IMR-90 (cell line): Measurements from ENCODE around the gene PLA2G1B. TPM values are rescaled to one million over a fixed set of nuclear protein-coding genes. Genes with fewer than 3 reads are reported as not detected.
"Not testable (repeated sequence)": the region's sequence is repeated elsewhere in the genome, so short reads cannot be mapped to it uniquely, and the experiment has no call there.

Source experiments
- ATAC-seq: fragments of 200-7000 bp; cut with Tn5 transposase; 2 replicates; pipeline ENCODE4 v1.9.1; 2020; ENCODE audit warnings: low read depth, mild to moderate bottlenecking, moderate library complexity
- BruUV-seq: library from RNA; stranded (reverse); fragments of 400-500 nt; replicated peaks from 2 replicates; lab custom pipeline; 2021; lab: Mats Ljungman, UMichigan
- CTCF ChIA-PET: fragments of 300-600 bp; formaldehyde crosslinking; extraction: SDS; loops from one replicate; lab custom pipeline; 2021; ENCODE audit warnings: antibody characterized with exemption; lab: Yijun Ruan, JAX
- POLR2A ChIA-PET: fragments of 300-600 bp; sonication (Branson Sonifier 250); formaldehyde crosslinking; loops from one replicate; lab custom pipeline; 2022; ENCODE audit warnings: antibody characterized with exemption; ENCODE audit not compliant: unreplicated experiment; lab: Charles Lee
- DNase-seq: peaks from one replicate; pipeline ENCODE4 v3.0.0; 2013
- H2AFZ ChIP-seq: replicated peaks from 2 replicates; pipeline ENCODE3; 2013; ENCODE audit warnings: low read length, mild to moderate bottlenecking; ENCODE audit not compliant: poor library complexity
- H2AK5ac ChIP-seq: 2 replicates; pipeline ENCODE4 v1.6.1; 2013; ENCODE audit warnings: low read depth, low read length, inconsistent platforms
- H2AK9ac ChIP-seq: replicated peaks from 2 replicates; pipeline ENCODE3; 2013; ENCODE audit warnings: mild to moderate bottlenecking, low read depth, low read length, moderate library complexity; ENCODE audit not compliant: poor library complexity
- H2BK120ac ChIP-seq: 2 replicates; pipeline ENCODE4 v1.6.1; 2013; ENCODE audit warnings: low read depth, low read length, inconsistent platforms
- H2BK15ac ChIP-seq: 3 replicates; pipeline ENCODE4 v1.6.1; 2013; ENCODE audit warnings: low read depth, low read length, inconsistent platforms
- H2BK20ac ChIP-seq: 2 replicates; pipeline ENCODE4 v1.6.1; 2013; ENCODE audit warnings: low read depth, mild to moderate bottlenecking, inconsistent platforms, low read length, moderate library complexity
- H2BK5ac ChIP-seq: 2 replicates; pipeline ENCODE4 v1.6.1; 2013; ENCODE audit warnings: mild to moderate bottlenecking, low read depth, low read length, inconsistent platforms; ENCODE audit not compliant: poor library complexity, severe bottlenecking
- H3K14ac ChIP-seq: replicated peaks from 2 replicates; pipeline ENCODE4 v1.6.1; 2013; ENCODE audit warnings: low read depth, low read length, inconsistent platforms
- H3K18ac ChIP-seq: 2 replicates; pipeline ENCODE4 v1.6.1; 2013; ENCODE audit warnings: low read depth, low read length, control low read depth
- H3K23ac ChIP-seq: 2 replicates; pipeline ENCODE4 v1.6.1; 2013; ENCODE audit warnings: low read depth, low read length, inconsistent platforms
- H3K27ac ChIP-seq: 2 replicates; pipeline ENCODE4 v1.5.1; 2013; ENCODE audit warnings: mild to moderate bottlenecking, control low read depth, low read length; ENCODE audit not compliant: insufficient read depth
- H3K27me3 ChIP-seq: 2 replicates; pipeline ENCODE4 v1.6.1; 2013; ENCODE audit warnings: low read length; ENCODE audit not compliant: control insufficient read depth, insufficient read depth
- H3K36me3 ChIP-seq: 2 replicates; pipeline ENCODE4 v1.6.1; 2013; ENCODE audit warnings: low read length, mixed read lengths; ENCODE audit not compliant: control insufficient read depth, insufficient read depth
- H3K4ac ChIP-seq: 2 replicates; pipeline ENCODE4 v1.6.1; 2013; ENCODE audit warnings: low read depth, low read length, inconsistent platforms
- H3K4me1 ChIP-seq: 2 replicates; pipeline ENCODE4 v1.6.1; 2013; ENCODE audit warnings: low read length, mixed read lengths; ENCODE audit not compliant: control insufficient read depth, insufficient read depth
- H3K4me2 ChIP-seq: 2 replicates; pipeline ENCODE4 v1.6.1; 2013; ENCODE audit warnings: low read depth, mild to moderate bottlenecking, control low read depth, low read length, moderate library complexity
- H3K4me3 ChIP-seq: 2 replicates; pipeline ENCODE4 v1.5.1; 2013; ENCODE audit warnings: low read depth, mild to moderate bottlenecking, control low read depth, low read length, moderate library complexity; ENCODE audit not compliant: insufficient read depth
- H3K56ac ChIP-seq: 2 replicates; pipeline ENCODE4 v1.6.1; 2013; ENCODE audit warnings: low read length, inconsistent platforms; ENCODE audit not compliant: insufficient read depth; ENCODE audit errors: extremely low read depth
- H3K79me1 ChIP-seq, 2 experiments: 2 replicates each; pipeline ENCODE4 v1.6.1; 2013; ENCODE audit warnings: low read length in 2 of 2, inconsistent platforms in 1 of 2, low read depth in 1 of 2
- H3K9ac ChIP-seq: 2 replicates; pipeline ENCODE4 v1.6.1; 2013; ENCODE audit warnings: low read depth, low read length, control low read depth
- H3K9me1 ChIP-seq: 2 replicates; pipeline ENCODE4 v1.6.1; 2013; ENCODE audit warnings: low read length, inconsistent platforms; ENCODE audit not compliant: insufficient read depth
- H3K9me3 ChIP-seq: 2 replicates; pipeline ENCODE4 v1.6.1; 2013; ENCODE audit warnings: low read length; ENCODE audit not compliant: control insufficient read depth, insufficient read depth
- H4K20me1 ChIP-seq: 2 replicates; pipeline ENCODE4 v1.6.1; 2013; ENCODE audit warnings: low read length, inconsistent platforms; ENCODE audit not compliant: insufficient read depth
- H4K5ac ChIP-seq: 2 replicates; pipeline ENCODE4 v1.6.1; 2013; ENCODE audit warnings: mild to moderate bottlenecking, low read depth, low read length, control low read depth
- H4K8ac ChIP-seq, 2 experiments: 2 replicates each; pipeline ENCODE4 v1.6.1; 2013; ENCODE audit warnings: low read depth in 2 of 2, low read length in 2 of 2, control low read depth in 1 of 2, inconsistent platforms in 1 of 2
- H4K91ac ChIP-seq: 2 replicates; pipeline ENCODE4 v1.6.1; 2013; ENCODE audit warnings: low read depth, low read length, inconsistent platforms; ENCODE audit not compliant: insufficient read depth
- WGBS, 2 experiments: methylation state at CpG; one replicate each; pipeline versions ENCODE4 v1.1.5 to v1.1.7; 2013; ENCODE audit warnings: missing lambda C conversion rate in 2 of 2; ENCODE audit not compliant: insufficient read length in 1 of 2; ENCODE audit errors: extremely low coverage in 2 of 2; 5-methylcytosine and 5-hydroxymethylcytosine counted together
- dilution Hi-C: fragments of 300-500 bp; cut with HindIII; formaldehyde crosslinking; loops from one replicate; pipeline ENCODE4 v1.14.3; 2018; ENCODE audit warnings: low sequenced_read_pairs; ENCODE audit not compliant: unreplicated experiment
- in situ Hi-C: fragments of 300-500 bp; cut with MboI; formaldehyde crosslinking; loops from 3 replicates; pipeline ENCODE4 v1.14.3; 2019; ENCODE audit warnings: low sequenced_read_pairs, inconsistent platforms, mixed read lengths
- intact Hi-C: fragments of 100-400 bp; cut with micrococcal nuclease; formaldehyde crosslinking; loops from 2 replicates; pipeline ENCODE4 v1.10.0; 2022
- polyA plus RNA-seq, 3 experiments: library from polyadenylated mRNA; depleted of rRNA; stranded (reverse); fragments of >200 nt; gene quantifications; 2 replicates each; pipeline ENCODE4 v1.2.3, GENCODE V29; 2012; ENCODE audit warnings: low replicate concordance in 1 of 3
- total RNA-seq: library from RNA; depleted of rRNA; stranded (reverse); fragments of >200 nt; gene quantifications from 2 replicates; pipeline ENCODE4 v1.2.3, GENCODE V29; 2012

Gene PLA2G1B
- total and polyA plus RNA-seq, 2 of the 4 experiments (the other 2 are of a cell fraction), result not detected

DNA sequence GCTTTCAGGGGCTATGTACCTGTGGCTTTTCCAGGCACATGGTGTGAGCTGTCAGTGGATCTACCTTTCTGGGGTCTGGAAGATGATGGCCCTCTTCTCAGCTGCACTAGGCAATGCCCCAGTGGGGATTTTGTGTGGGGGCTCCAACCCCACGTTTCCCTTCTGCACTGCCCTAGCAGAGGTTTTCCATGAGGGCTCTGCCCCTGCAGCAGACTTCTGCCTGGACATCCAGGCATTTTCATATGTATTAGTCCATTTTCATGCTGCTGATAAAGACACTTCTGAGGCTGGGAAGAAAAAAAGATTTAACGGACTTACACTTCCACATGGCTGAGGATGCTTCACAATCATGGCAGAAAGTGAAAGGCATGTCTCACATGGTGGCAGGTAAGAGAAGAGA is 8.8 kb upstream of the PLA2G1B start:
- in situ Hi-C loops, result loop anchor here (25.0 kb wide), 1 partner anchor 101 kb away; the partner anchor contains the start of genes COX6A1, GATC and TRIAP1
- H2BK120ac ChIP-seq, H3K4me1 ChIP-seq, H2BK15ac ChIP-seq, BruUV-seq, H3K18ac ChIP-seq, DNase-seq, H3K27ac ChIP-seq, H3K4ac ChIP-seq, H2BK5ac ChIP-seq, intact Hi-C loops, H3K9me1 ChIP-seq, H2AK9ac ChIP-seq, H2AK5ac ChIP-seq, H4K20me1 ChIP-seq, H2AFZ ChIP-seq, H3K4me2 ChIP-seq, H3K56ac ChIP-seq, POLR2A ChIA-PET, H2BK20ac ChIP-seq, H3K79me1 ChIP-seq, H4K8ac ChIP-seq, H4K5ac ChIP-seq, H4K91ac ChIP-seq, dilution Hi-C loops, CTCF ChIA-PET, H3K14ac ChIP-seq, H3K23ac ChIP-seq, H3K9ac ChIP-seq, ATAC-seq, H3K36me3 ChIP-seq, H3K4me3 ChIP-seq, H3K9me3 ChIP-seq: not testable (repeated sequence)
- WGBS, 2 experiments, result no CpG with 5 or more reads among the region's 2 CpGs
- H3K27me3 ChIP-seq, result peaks cover 17% of the 10 kb centered on the region
